Liver (tissue), 3 donors: ENCODE results near the gene DCAF4L1.

Source experiments
- GABPA ChIP-seq, 2 donors: IDR thresholded peaks in 1 of 2; conservative IDR thresholded peaks in 1 of 2; 2 replicates each; pipeline ENCODE4 v1.6.1; 2016; ENCODE audit warnings: antibody characterized with exemption in 2 of 2, mild to moderate bottlenecking in 1 of 2, moderate library complexity in 1 of 2
- RAD21 ChIP-seq, 2 donors: IDR thresholded peaks; 2 replicates each; pipeline ENCODE4 v1.6.1; 2016; ENCODE audit warnings: antibody characterized with exemption in 2 of 2, mild to moderate bottlenecking in 2 of 2
- TAF1 ChIP-seq: conservative IDR thresholded peaks from 2 replicates; pipeline ENCODE4 v1.6.1; 2016; ENCODE audit warnings: antibody characterized with exemption, mild to moderate bottlenecking
- YY1 ChIP-seq: IDR thresholded peaks from 2 replicates; pipeline ENCODE4 v1.6.1; 2016; ENCODE audit warnings: antibody characterized with exemption, mild to moderate bottlenecking
- TF ChIP-seq, protein P1 (sequence below): fragments of 150-350 bp; IDR thresholded peaks from 2 replicates; pipeline ENCODE4 v1.5.1; 2017; ENCODE audit warnings: improper control_type of control experiment, low read depth, low read length; ENCODE audit not compliant: missing input control
- TF ChIP-seq, protein P2 (sequence below): IDR thresholded peaks from 2 replicates; pipeline ENCODE4 v1.6.1; 2016; ENCODE audit warnings: antibody characterized with exemption
- TF ChIP-seq, protein P3 (sequence below): IDR thresholded peaks from 2 replicates; pipeline ENCODE4 v1.6.1; 2016; ENCODE audit warnings: antibody characterized with exemption
- donor health status: healthy.
- donor health status: healthy.

DNA sequence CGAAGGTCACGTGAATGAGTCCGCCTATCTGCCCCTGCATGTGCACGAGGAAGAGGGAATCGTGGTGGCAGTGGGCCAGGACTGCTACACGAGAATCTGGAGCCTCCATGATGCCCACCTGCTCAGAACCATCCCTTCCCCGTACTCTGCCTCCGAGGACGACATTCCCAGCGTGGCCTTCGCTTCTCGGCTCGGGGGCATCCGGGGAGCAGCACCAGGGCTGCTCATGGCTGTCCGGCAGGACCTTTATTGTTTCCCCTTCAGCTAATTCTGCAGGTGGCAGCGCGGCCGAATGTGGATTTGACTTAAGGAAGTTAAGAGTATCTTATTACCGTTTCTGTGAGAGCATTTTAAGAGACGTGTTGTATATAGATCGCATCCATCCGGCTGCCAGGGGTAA, 1.2 kb downstream of the DCAF4L1 start:
- TF ChIP-seq, protein P1, sequence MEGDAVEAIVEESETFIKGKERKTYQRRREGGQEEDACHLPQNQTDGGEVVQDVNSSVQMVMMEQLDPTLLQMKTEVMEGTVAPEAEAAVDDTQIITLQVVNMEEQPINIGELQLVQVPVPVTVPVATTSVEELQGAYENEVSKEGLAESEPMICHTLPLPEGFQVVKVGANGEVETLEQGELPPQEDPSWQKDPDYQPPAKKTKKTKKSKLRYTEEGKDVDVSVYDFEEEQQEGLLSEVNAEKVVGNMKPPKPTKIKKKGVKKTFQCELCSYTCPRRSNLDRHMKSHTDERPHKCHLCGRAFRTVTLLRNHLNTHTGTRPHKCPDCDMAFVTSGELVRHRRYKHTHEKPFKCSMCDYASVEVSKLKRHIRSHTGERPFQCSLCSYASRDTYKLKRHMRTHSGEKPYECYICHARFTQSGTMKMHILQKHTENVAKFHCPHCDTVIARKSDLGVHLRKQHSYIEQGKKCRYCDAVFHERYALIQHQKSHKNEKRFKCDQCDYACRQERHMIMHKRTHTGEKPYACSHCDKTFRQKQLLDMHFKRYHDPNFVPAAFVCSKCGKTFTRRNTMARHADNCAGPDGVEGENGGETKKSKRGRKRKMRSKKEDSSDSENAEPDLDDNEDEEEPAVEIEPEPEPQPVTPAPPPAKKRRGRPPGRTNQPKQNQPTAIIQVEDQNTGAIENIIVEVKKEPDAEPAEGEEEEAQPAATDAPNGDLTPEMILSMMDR, result no peak
- no peak for TF ChIP-seq RAD21 (IDR thresholded peaks at IDR 0.05)
- TF ChIP-seq TAF1, result no peak
- TF ChIP-seq, protein P2, sequence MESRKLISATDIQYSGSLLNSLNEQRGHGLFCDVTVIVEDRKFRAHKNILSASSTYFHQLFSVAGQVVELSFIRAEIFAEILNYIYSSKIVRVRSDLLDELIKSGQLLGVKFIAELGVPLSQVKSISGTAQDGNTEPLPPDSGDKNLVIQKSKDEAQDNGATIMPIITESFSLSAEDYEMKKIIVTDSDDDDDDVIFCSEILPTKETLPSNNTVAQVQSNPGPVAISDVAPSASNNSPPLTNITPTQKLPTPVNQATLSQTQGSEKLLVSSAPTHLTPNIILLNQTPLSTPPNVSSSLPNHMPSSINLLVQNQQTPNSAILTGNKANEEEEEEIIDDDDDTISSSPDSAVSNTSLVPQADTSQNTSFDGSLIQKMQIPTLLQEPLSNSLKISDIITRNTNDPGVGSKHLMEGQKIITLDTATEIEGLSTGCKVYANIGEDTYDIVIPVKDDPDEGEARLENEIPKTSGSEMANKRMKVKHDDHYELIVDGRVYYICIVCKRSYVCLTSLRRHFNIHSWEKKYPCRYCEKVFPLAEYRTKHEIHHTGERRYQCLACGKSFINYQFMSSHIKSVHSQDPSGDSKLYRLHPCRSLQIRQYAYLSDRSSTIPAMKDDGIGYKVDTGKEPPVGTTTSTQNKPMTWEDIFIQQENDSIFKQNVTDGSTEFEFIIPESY, result no peak
- TF ChIP-seq, protein P3, sequence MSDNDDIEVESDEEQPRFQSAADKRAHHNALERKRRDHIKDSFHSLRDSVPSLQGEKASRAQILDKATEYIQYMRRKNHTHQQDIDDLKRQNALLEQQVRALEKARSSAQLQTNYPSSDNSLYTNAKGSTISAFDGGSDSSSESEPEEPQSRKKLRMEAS, result no peak
- TF ChIP-seq GABPA (IDR thresholded peaks at IDR 0.05 in 1 of 2, conservative IDR thresholded peaks at IDR 0.05 in 1 of 2), result no peak
- no peak for TF ChIP-seq YY1
